ENCODE data around the gene SEMA3B. TPM values are rescaled to one million over a fixed set of nuclear protein-coding genes. Genes with fewer than 3 reads are reported as not detected.

SEMA3B gene
- polyA plus RNA-seq, 1 donor (not counting 4 experiments of a cell fraction or from before 2014, with no cell fraction given), result 0.58 TPM

DNA sequence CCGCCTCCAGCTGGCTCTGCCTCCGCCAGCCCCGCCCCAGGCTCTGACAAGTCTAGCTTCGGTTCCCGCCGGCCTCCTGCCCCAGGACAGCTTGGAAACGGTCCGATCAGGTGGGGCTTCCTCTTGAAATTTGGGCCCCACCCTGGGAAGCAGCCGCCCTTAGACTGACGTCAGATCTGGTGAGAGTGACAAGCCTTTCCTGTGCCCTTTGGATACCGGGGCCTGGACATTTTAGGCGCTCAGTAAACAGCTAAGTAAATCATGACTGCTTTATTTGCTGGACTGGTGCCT, 30.6 kb downstream of the SEMA3B start:
- H3K4me3 ChIP-seq (ENCODE audit: control insufficient read depth in 2 of 3, extremely low read depth in 1 of 3, insufficient read depth in 2 of 3, low read depth in 1 of 3, low read length in 3 of 3), result peak overlapping the region; percentile 13 to 67 (median 48)
- H3K27me3 ChIP-seq (ENCODE audit: control insufficient read depth, extremely low read depth, insufficient read depth, low read length), result no peaks in the 10 kb centered on the region
- H3K79me2 ChIP-seq (ENCODE audit: control insufficient read depth, insufficient read depth, low read length), result peaks cover 9% of the 10 kb centered on the region
- FAIRE-seq (no peak), DNase-seq (ENCODE audit: low read depth, low spot score) (no peak)
- peaks cover 0 to 4% of the 10 kb centered on the region in 2 experiments for H3K36me3 ChIP-seq (ENCODE audit: control insufficient read depth in 2 of 2, extremely low read depth in 1 of 2, insufficient read depth in 2 of 2, low read length in 2 of 2)
- TF ChIP-seq EZH2 (IDR thresholded peaks at IDR 0.05; ENCODE audit: low read length) (no peak), CTCF (optimal IDR thresholded peaks at IDR 0.05 in 1 of 3, IDR thresholded peaks at IDR 0.05 in 1 of 3, conservative IDR thresholded peaks at IDR 0.05 in 1 of 3; ENCODE audit: extremely low read depth in 1 of 3, insufficient read depth in 2 of 3, low read length in 3 of 3) (no peak)
- H3K9me3 ChIP-seq (ENCODE audit: control insufficient read depth, low read depth, low read length), result no peaks in the 10 kb centered on the region
- H4K20me1 ChIP-seq (ENCODE audit: control insufficient read depth, extremely low read depth, insufficient read depth, low read length), result no peaks in the 10 kb centered on the region
- H3K9ac ChIP-seq (ENCODE audit: control insufficient read depth, extremely low read depth, insufficient read depth, low read length), result peak overlapping the region; percentile 76
- peaks cover 34% of the 10 kb centered on the region for H3K4me1 ChIP-seq (ENCODE audit: control insufficient read depth, extremely low read depth, insufficient read depth, low read length)
- H2AFZ ChIP-seq (ENCODE audit: control insufficient read depth, low read length), result no peak overlapping the region
- peaks cover 4% of the 10 kb centered on the region for H3K9me1 ChIP-seq (ENCODE audit: control insufficient read depth, extremely low read depth, insufficient read depth, low read length)
- dilution Hi-C loops (cut with MboI; ENCODE audit: extremely low pct_ligation_motif_present, low sequenced_read_pairs), result no loop called here
- H3K4me2 ChIP-seq (ENCODE audit: control insufficient read depth, extremely low read depth, insufficient read depth, low read depth, low read length), result peak overlapping the region; percentile 79
- peak overlapping the region; percentile 97 for H3K27ac ChIP-seq (ENCODE audit: control insufficient read depth, insufficient read depth, low read length)

DNA sequence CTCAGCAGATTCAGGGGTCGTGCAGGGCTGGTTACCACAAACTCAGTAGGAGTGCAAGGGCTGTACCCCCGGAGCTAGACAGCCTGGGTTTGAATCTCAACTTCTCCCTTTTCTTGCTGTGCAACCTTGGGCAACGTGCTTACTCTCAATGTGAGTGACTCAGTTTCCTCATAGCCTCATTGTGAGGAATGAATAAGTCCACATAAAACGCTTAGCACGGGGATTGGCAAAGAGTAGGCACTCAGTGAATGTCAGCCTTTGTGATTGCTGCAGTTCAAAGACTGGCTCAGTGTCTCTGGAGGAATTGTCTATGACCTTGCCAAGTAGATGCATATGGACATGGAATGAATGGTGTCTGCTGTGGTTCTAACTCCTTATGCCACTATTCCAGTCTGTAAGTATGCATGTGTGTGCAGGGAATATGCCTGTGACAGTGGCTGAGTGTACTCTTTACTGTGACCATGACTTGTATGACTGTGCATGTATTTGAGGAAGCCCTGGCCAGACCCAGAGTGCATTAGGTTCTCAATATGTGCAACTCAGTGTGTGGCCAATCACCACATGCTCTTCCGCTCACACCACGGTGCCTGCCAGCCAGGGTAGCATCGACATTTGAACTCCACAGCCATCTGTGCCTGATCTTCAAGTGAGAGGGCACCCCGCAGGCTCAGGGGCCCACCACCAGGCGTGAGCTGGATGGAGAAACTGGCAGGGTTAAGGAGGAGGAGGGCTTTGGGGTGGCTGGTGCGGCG, 31.2 kb downstream of the SEMA3B start:
- H3K4me2 ChIP-seq (ENCODE audit: control insufficient read depth, extremely low read depth, insufficient read depth, low read depth, low read length), result peak overlapping the region; percentile 79
- no peaks in the 10 kb centered on the region for H3K27me3 ChIP-seq (ENCODE audit: control insufficient read depth, extremely low read depth, insufficient read depth, low read length)
- H3K79me2 ChIP-seq (ENCODE audit: control insufficient read depth, insufficient read depth, low read length), result peaks cover 9% of the 10 kb centered on the region
- no peaks in the 10 kb centered on the region for H3K9me3 ChIP-seq (ENCODE audit: control insufficient read depth, low read depth, low read length)
- H4K20me1 ChIP-seq (ENCODE audit: control insufficient read depth, extremely low read depth, insufficient read depth, low read length), result no peaks in the 10 kb centered on the region
- peaks cover 5% of the 10 kb centered on the region for H3K9me1 ChIP-seq (ENCODE audit: control insufficient read depth, extremely low read depth, insufficient read depth, low read length)
- dilution Hi-C loops (cut with MboI; ENCODE audit: extremely low pct_ligation_motif_present, low sequenced_read_pairs), result no loop called here
- peak overlapping the region; percentile 97 for H3K27ac ChIP-seq (ENCODE audit: control insufficient read depth, insufficient read depth, low read length)
- peaks cover 39% of the 10 kb centered on the region for H3K4me1 ChIP-seq (ENCODE audit: control insufficient read depth, extremely low read depth, insufficient read depth, low read length)
- H3K9ac ChIP-seq (ENCODE audit: control insufficient read depth, extremely low read depth, insufficient read depth, low read length), result peak overlapping the region; percentile 76
- FAIRE-seq (peak; percentile 97), DNase-seq (ENCODE audit: low read depth, low spot score) (no peak)
- peak overlapping the region; percentile 13 to 67 (median 48) for H3K4me3 ChIP-seq (ENCODE audit: control insufficient read depth in 2 of 3, extremely low read depth in 1 of 3, insufficient read depth in 2 of 3, low read depth in 1 of 3, low read length in 3 of 3)
- peak overlapping the region; percentile 7 for H2AFZ ChIP-seq (ENCODE audit: control insufficient read depth, low read length)
- TF ChIP-seq CTCF (optimal IDR thresholded peaks at IDR 0.05 in 1 of 3, IDR thresholded peaks at IDR 0.05 in 1 of 3, conservative IDR thresholded peaks at IDR 0.05 in 1 of 3; ENCODE audit: extremely low read depth in 1 of 3, insufficient read depth in 2 of 3, low read length in 3 of 3) (no peak), EZH2 (IDR thresholded peaks at IDR 0.05; ENCODE audit: low read length) (no peak)
- H3K36me3 ChIP-seq (ENCODE audit: control insufficient read depth in 2 of 2, extremely low read depth in 1 of 2, insufficient read depth in 2 of 2, low read length in 2 of 2), result peaks cover 0 to 4% of the 10 kb centered on the region in 2 experiments

Data from keratinocyte (primary cell).